ENCODE measurements around the gene ATG2A. TPM values are rescaled to one million over a fixed set of nuclear protein-coding genes. Genes with fewer than 3 reads are reported as not detected.

ATG2A gene
- total and polyA plus RNA-seq, 7 donors = 11.0 to 21.6 (median 19.5) TPM

DNA sequence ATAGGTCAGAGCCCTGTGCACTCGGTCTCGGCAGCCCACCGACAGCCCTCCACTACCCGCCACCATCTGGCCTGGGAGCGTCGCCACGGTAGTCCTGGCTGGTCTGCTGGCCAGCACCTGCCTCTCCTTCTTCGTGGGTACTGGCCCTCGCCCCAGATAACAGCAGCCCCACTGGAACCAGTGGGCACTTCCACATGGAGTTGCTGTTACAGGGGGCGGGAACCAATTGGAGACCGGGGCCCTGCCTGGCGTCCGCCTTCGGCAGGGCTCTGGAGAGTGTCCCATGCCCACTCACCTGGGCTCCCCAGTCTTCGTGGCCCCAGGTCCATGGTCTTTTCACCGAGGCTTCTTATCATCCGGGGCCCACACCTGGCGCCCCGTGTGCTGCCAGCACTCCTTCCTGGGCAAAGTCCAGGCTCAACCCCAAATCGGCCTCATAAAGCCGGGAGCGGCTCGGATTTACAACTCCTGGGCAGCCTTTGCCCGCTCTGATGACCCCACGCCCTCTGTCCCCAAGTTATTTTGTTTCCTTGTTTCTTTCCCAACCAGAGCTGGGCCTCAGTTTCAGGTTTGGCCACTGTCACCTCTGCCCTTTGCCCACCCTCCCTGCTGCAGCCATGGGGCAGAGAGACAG, 25.7 kb downstream of the ATG2A start:
- no peak for ATAC-seq
- intact Hi-C loops (cut with DNase I) = no loop called here
- DNase-seq = no peak
- Histone ChIP-seq H3K27me3 (ENCODE audit: insufficient read depth in 3 of 3, low read length in 2 of 3) (no peaks in the 10 kb centered on the region), H3K4me3 (no peak overlapping the region), H3K27ac (no peak overlapping the region), H3K9me3 (no peaks in the 10 kb centered on the region), H3K36me3 (ENCODE audit: insufficient read depth in 1 of 2, low read depth in 1 of 2) (peaks cover 0 to 11% of the 10 kb centered on the region in 2 donors), H3K4me1 (peaks cover 6% of the 10 kb centered on the region)
- 75 to 87% (median 82%) methylated on average over 22 to 25 of the region's 25 CpGs for WGBS, 3 donors
- TF ChIP-seq, protein P1, sequence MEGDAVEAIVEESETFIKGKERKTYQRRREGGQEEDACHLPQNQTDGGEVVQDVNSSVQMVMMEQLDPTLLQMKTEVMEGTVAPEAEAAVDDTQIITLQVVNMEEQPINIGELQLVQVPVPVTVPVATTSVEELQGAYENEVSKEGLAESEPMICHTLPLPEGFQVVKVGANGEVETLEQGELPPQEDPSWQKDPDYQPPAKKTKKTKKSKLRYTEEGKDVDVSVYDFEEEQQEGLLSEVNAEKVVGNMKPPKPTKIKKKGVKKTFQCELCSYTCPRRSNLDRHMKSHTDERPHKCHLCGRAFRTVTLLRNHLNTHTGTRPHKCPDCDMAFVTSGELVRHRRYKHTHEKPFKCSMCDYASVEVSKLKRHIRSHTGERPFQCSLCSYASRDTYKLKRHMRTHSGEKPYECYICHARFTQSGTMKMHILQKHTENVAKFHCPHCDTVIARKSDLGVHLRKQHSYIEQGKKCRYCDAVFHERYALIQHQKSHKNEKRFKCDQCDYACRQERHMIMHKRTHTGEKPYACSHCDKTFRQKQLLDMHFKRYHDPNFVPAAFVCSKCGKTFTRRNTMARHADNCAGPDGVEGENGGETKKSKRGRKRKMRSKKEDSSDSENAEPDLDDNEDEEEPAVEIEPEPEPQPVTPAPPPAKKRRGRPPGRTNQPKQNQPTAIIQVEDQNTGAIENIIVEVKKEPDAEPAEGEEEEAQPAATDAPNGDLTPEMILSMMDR (IDR thresholded peaks at IDR 0.05) = no peak

DNA sequence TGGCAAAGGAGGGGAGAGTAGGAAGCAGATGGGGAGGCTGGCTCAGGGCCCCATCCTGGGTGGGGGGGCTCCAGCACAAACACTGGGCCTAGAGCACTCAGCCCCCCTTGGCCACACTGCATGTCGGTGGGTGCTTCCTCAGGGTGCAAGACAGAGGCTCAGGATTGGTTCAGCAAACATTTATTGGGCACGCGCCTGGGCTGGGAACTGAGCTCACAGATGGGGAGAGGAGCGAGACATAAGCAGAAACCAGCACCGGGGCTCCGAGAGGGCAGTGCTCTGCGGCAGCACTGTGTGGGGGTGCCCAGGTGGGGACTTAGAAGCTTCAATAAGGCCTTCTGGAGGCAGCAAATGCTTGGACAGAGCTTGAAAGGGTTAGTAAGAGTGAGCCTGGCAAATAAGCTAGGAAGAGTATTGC, 26.5 kb downstream of the ATG2A start:
- Histone ChIP-seq H3K27ac (no peak overlapping the region), H3K4me1 (peaks cover 6% of the 10 kb centered on the region), H3K27me3 (ENCODE audit: insufficient read depth in 3 of 3, low read length in 2 of 3) (no peaks in the 10 kb centered on the region), H3K36me3 (ENCODE audit: insufficient read depth in 1 of 2, low read depth in 1 of 2) (peaks cover 0 to 6% of the 10 kb centered on the region in 2 donors), H3K4me3 (no peak overlapping the region), H3K9me3 (no peaks in the 10 kb centered on the region)
- TF ChIP-seq, protein P1 (IDR thresholded peaks at IDR 0.05) = no peak
- ATAC-seq = no peak
- WGBS, 3 donors = 85 to 91% (median 86%) methylated on average over 7 of the region's 7 CpGs
- intact Hi-C loops (cut with DNase I) = no loop called here
- no peak for DNase-seq

DNA sequence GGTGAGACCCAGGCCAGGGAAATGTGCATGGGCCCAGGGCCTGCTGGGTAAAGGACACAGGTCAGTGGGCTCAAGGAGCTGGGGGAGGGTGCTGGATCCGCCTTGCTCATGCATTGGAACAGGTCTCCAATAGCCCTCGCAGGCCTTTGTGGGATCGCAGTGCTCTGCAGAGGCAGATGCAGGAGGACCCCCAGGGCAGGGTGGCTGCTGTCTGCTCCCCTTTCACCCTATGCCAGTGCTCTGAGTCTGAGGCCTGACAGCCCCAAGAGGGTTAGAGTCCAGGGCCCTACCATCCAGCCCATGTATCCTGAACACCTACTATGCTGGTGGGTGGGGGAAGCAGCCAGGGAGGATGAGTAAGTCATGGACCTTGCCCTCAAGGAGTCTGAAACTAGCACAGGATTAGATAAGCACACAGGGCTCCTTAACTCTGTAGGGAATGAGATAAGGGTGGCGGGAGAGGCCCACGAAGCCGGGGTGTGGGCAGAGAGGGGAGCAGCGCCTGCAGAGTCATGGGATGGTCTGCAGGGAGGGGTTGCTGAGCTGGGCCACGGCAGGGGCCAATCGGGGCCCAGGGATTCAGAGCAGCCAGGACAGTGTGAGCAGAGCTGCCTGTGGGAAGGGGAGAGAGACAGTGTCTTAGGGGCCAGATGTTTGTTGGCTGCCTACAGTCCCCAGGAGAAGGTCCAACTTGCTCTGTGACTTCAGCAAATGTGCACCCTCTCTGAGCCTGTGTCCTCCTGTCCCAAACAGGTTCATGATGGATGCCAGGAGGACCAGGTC, 28.1 kb downstream of the ATG2A start:
- no peak overlapping the region for H3K4me3 ChIP-seq
- intact Hi-C loops (cut with DNase I) = no loop called here
- DNase-seq (no peak), ATAC-seq (no peak)
- H3K36me3 ChIP-seq (ENCODE audit: insufficient read depth in 1 of 2, low read depth in 1 of 2) = no peaks in the 10 kb centered on the region
- H3K9me3 ChIP-seq = no peaks in the 10 kb centered on the region
- H3K27me3 ChIP-seq (ENCODE audit: insufficient read depth in 3 of 3, low read length in 2 of 3) = no peaks in the 10 kb centered on the region
- no peak overlapping the region for H3K27ac ChIP-seq
- peaks cover 6% of the 10 kb centered on the region for H3K4me1 ChIP-seq
- TF ChIP-seq, protein P1 (IDR thresholded peaks at IDR 0.05) = no peak
- WGBS, 3 donors = 70 to 76% (median 70%) methylated on average over 9 of the region's 9 CpGs

DNA sequence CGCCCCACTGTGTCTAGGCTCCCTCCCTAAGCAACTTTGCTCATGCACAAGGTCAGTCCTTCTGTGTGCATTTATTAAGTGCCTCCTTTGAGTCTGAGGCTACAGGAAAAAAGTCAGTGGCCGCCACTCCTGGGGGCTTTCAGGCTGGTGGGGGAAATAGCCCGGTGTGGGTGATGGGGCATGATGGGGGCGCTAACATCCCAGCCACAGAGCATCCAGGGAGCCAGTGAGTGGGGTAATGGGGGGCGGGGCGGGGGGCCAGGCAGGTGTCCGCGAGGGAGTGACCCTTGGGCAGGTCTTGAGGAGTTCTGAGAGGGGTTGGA, 28.6 kb downstream of the ATG2A start:
- H3K27ac ChIP-seq = no peak overlapping the region
- no peaks in the 10 kb centered on the region for H3K9me3 ChIP-seq
- TF ChIP-seq, protein P1 (IDR thresholded peaks at IDR 0.05) = no peak
- no peaks in the 10 kb centered on the region for H3K36me3 ChIP-seq (ENCODE audit: insufficient read depth in 1 of 2, low read depth in 1 of 2)
- peaks cover 6% of the 10 kb centered on the region for H3K4me1 ChIP-seq
- WGBS, 3 donors = 65 to 72% (median 71%) methylated on average over 8 of the region's 8 CpGs
- intact Hi-C loops (cut with DNase I) = no loop called here
- ATAC-seq (no peak), DNase-seq (no peak)
- H3K27me3 ChIP-seq (ENCODE audit: insufficient read depth in 3 of 3, low read length in 2 of 3) = no peaks in the 10 kb centered on the region
- no peak overlapping the region for H3K4me3 ChIP-seq

Measured in psoas muscle (tissue), 8 donors.